22Rv1 (cell line): Measurements from ENCODE around the gene CROCC.

Experiments
- H3K27ac ChIP-seq: fragments of 450-650 bp; 2 replicates; pipeline ENCODE4 v1.5.1; 2017
- CTCF ChIP-seq: fragments of 450-650 bp; IDR thresholded peaks from 2 replicates; pipeline ENCODE4 v1.5.1; 2017; ENCODE audit warnings: mild to moderate bottlenecking
- ZFX ChIP-seq: fragments of 450-650 bp; IDR thresholded peaks from 2 replicates; pipeline ENCODE4 v1.6.1; 2017; ENCODE audit warnings: antibody characterized with exemption, borderline replicate concordance

Gene CROCC

GRCh38 chr1:16971341-16972188 lies 49.8 kb downstream of the CROCC start:
- TF ChIP-seq ZFX (no peak), CTCF (no peak)
- no peak overlapping the region for H3K27ac ChIP-seq

- H3K27ac ChIP-seq: no peak overlapping the region
- TF ChIP-seq ZFX: no peak
- no peak for TF ChIP-seq CTCF
These were observed 50.6 kb downstream of the CROCC start for GRCh38 chr1:16972189-16972895.

GRCh38 chr1:16973215-16973614 lies 51.5 kb downstream of the CROCC start:
- no peak for TF ChIP-seq ZFX
- no peak overlapping the region for H3K27ac ChIP-seq

GRCh38 chr1:16975211-16975610 lies 53.5 kb downstream of the CROCC start:
- TF ChIP-seq CTCF (no peak), ZFX (no peak)

GRCh38 chr1:16975838-16976237 lies 54.1 kb downstream of the CROCC start:
- TF ChIP-seq ZFX (no peak), CTCF (no peak)

More at GRCh38 chr1:16975211-16975610, 53.5 kb downstream of the CROCC start:
- H3K27ac ChIP-seq: no peak overlapping the region

GRCh38 chr1:16976966-16977365 lies 55.2 kb downstream of the CROCC start:
- TF ChIP-seq ZFX (no peak), CTCF (no peak)

More at GRCh38 chr1:16975838-16976237, 54.1 kb downstream of the CROCC start:
- H3K27ac ChIP-seq: no peak overlapping the region

GRCh38 chr1:16977377-16977776 lies 55.6 kb downstream of the CROCC start:
- TF ChIP-seq ZFX: no peak
- no peak for TF ChIP-seq CTCF
- no peak overlapping the region for H3K27ac ChIP-seq

More at GRCh38 chr1:16976966-16977365, 55.2 kb downstream of the CROCC start:
- H3K27ac ChIP-seq: no peak overlapping the region
